ENCODE measurements around the gene ERFE.

- TF ChIP-seq POLR2A (IDR thresholded peaks at IDR 0.05) = no peak
- TF ChIP-seq, protein P1, sequence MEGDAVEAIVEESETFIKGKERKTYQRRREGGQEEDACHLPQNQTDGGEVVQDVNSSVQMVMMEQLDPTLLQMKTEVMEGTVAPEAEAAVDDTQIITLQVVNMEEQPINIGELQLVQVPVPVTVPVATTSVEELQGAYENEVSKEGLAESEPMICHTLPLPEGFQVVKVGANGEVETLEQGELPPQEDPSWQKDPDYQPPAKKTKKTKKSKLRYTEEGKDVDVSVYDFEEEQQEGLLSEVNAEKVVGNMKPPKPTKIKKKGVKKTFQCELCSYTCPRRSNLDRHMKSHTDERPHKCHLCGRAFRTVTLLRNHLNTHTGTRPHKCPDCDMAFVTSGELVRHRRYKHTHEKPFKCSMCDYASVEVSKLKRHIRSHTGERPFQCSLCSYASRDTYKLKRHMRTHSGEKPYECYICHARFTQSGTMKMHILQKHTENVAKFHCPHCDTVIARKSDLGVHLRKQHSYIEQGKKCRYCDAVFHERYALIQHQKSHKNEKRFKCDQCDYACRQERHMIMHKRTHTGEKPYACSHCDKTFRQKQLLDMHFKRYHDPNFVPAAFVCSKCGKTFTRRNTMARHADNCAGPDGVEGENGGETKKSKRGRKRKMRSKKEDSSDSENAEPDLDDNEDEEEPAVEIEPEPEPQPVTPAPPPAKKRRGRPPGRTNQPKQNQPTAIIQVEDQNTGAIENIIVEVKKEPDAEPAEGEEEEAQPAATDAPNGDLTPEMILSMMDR (IDR thresholded peaks at IDR 0.05) = no peak
Measured at GRCh38 chr2:238207006-238207405, 48.2 kb downstream of the ERFE start.

Data from suprapubic skin (tissue), 3 donors.